Body of pancreas (tissue), 4 donors: ENCODE results near the gene NCOR1.

Experiments
- CTCF ChIP-seq, 7 experiments: fragments of 450-650 bp in 4 of 7; fragments of 200-600 bp in 3 of 7; sonication (generic) in 3 of 7; IDR thresholded peaks; one replicate each; pipeline ENCODE4 v1.5.1; 2016 to 2019; ENCODE audit warnings: antibody characterized with exemption in 7 of 7
- POLR2A ChIP-seq, 3 donors: fragments of 450-650 bp; IDR thresholded peaks; one replicate each; pipeline ENCODE4 v1.6.1; 2016; ENCODE audit warnings: antibody characterized with exemption in 3 of 3, mild to moderate bottlenecking in 2 of 3

GRCh38 chr17:16033729-16034349, 181.5 kb downstream of the NCOR1 start:
- TF ChIP-seq CTCF (IDR thresholded peaks at IDR 0.05) (no peak), POLR2A (IDR thresholded peaks at IDR 0.05) (no peak)
